ENCODE measurements around the gene TRIP4. TPM values are rescaled to one million over a fixed set of nuclear protein-coding genes. Genes with fewer than 3 reads are reported as not detected.

Gene TRIP4
- total and polyA plus RNA-seq, 2 of the 8 experiments (the other 6 are each of a cell fraction or from before 2014, with no cell fraction given): 6.2 to 18.9 TPM

GRCh38 chr15:64383760-64384159, 3.9 kb upstream of the TRIP4 start (continued):
- no peak for TF ChIP-seq FOSL1 (IDR thresholded peaks at IDR 0.05; ENCODE audit: insufficient read depth, low read depth, low read length)
- TF ChIP-seq GABPA (IDR thresholded peaks at IDR 0.05; ENCODE audit: borderline replicate concordance, insufficient read depth, low read length): no peak
- no peak for TF ChIP-seq RAD21 (IDR thresholded peaks at IDR 0.05 in 1 of 2, conservative IDR thresholded peaks at IDR 0.05 in 1 of 2; ENCODE audit: low read depth in 2 of 2, low read length in 2 of 2)
- TF ChIP-seq YY1 (IDR thresholded peaks at IDR 0.05; ENCODE audit: low read depth, low read length): no peak
- TF ChIP-seq SIRT6 (IDR thresholded peaks at IDR 0.05; ENCODE audit: low read length): no peak
